ENCODE measurements around the gene FOXB2.

Gene FOXB2

GRCh38 chr9:76987594-76988200, 31.8 kb upstream of the FOXB2 start:
- H3K4me3 Mint-ChIP-seq: no peak overlapping the region
- H3K36me3 Mint-ChIP-seq (ENCODE audit: low read depth): no peaks in the 10 kb centered on the region
- no peaks in the 10 kb centered on the region for H3K9me3 Mint-ChIP-seq
- H3K4me1 Mint-ChIP-seq: peaks cover 7% of the 10 kb centered on the region
- H3K27me3 Mint-ChIP-seq (ENCODE audit: low read depth, poor library complexity): peaks cover 8% of the 10 kb centered on the region
- DNase-seq: peak; percentile 18
- no peak overlapping the region for H3K27ac Mint-ChIP-seq
- TF ChIP-seq, protein P1, sequence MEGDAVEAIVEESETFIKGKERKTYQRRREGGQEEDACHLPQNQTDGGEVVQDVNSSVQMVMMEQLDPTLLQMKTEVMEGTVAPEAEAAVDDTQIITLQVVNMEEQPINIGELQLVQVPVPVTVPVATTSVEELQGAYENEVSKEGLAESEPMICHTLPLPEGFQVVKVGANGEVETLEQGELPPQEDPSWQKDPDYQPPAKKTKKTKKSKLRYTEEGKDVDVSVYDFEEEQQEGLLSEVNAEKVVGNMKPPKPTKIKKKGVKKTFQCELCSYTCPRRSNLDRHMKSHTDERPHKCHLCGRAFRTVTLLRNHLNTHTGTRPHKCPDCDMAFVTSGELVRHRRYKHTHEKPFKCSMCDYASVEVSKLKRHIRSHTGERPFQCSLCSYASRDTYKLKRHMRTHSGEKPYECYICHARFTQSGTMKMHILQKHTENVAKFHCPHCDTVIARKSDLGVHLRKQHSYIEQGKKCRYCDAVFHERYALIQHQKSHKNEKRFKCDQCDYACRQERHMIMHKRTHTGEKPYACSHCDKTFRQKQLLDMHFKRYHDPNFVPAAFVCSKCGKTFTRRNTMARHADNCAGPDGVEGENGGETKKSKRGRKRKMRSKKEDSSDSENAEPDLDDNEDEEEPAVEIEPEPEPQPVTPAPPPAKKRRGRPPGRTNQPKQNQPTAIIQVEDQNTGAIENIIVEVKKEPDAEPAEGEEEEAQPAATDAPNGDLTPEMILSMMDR (IDR thresholded peaks at IDR 0.05): peak; percentile 39

GRCh38 chr9:76988941-76989340, 30.5 kb upstream of the FOXB2 start:
- Mint-ChIP-seq H3K27ac (no peak overlapping the region), H3K9me3 (no peaks in the 10 kb centered on the region), H3K4me1 (peaks cover 7% of the 10 kb centered on the region), H3K27me3 (ENCODE audit: low read depth, poor library complexity) (peaks cover 12% of the 10 kb centered on the region), H3K36me3 (ENCODE audit: low read depth) (no peaks in the 10 kb centered on the region), H3K4me3 (no peak overlapping the region)
- no peak for DNase-seq
- TF ChIP-seq, protein P1 (IDR thresholded peaks at IDR 0.05): no peak

DNA sequence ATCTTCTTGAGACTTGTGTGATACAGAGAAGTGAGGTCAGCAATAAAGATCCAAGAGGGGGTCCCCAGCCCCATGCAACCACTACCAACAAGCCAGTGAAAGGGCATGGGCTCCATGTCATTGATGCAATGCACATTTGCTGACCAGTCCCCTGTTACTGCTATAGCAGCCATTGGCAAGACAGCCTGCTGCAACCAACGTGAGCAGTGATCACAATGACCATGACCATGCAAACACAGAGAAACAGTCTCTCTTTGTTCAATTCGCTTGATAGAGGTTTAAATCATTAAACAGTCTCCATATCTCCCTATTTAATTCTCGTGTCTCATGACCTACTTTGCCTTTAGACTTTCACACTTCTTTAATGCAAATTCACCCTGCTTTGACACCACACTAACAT, 30.0 kb upstream of the FOXB2 start:
- no peaks in the 10 kb centered on the region for H3K36me3 Mint-ChIP-seq (ENCODE audit: low read depth)
- DNase-seq: no peak
- peaks cover 12% of the 10 kb centered on the region for H3K27me3 Mint-ChIP-seq (ENCODE audit: low read depth, poor library complexity)
- TF ChIP-seq, protein P1 (IDR thresholded peaks at IDR 0.05): no peak
- H3K4me1 Mint-ChIP-seq: peaks cover 7% of the 10 kb centered on the region
- H3K27ac Mint-ChIP-seq: no peak overlapping the region
- H3K4me3 Mint-ChIP-seq: no peak overlapping the region
- H3K9me3 Mint-ChIP-seq: no peaks in the 10 kb centered on the region

GRCh38 chr9:76996700-76997099, 22.8 kb upstream of the FOXB2 start:
- no peak overlapping the region for H3K27ac Mint-ChIP-seq
- TF ChIP-seq, protein P1 (IDR thresholded peaks at IDR 0.05): peak; percentile 65
- H3K9me3 Mint-ChIP-seq: no peaks in the 10 kb centered on the region
- no peak overlapping the region for H3K4me3 Mint-ChIP-seq
- DNase-seq: peak; percentile 65
- peaks cover 5% of the 10 kb centered on the region for H3K4me1 Mint-ChIP-seq
- H3K36me3 Mint-ChIP-seq (ENCODE audit: low read depth): no peaks in the 10 kb centered on the region
- H3K27me3 Mint-ChIP-seq (ENCODE audit: low read depth, poor library complexity): peaks cover 18% of the 10 kb centered on the region

- no peak for DNase-seq
- Mint-ChIP-seq H3K9me3 (no peaks in the 10 kb centered on the region), H3K27me3 (ENCODE audit: low read depth, poor library complexity) (peaks cover 16% of the 10 kb centered on the region), H3K4me3 (no peak overlapping the region), H3K4me1 (peaks cover 5% of the 10 kb centered on the region), H3K27ac (no peak overlapping the region), H3K36me3 (ENCODE audit: low read depth) (no peaks in the 10 kb centered on the region)
- TF ChIP-seq, protein P1 (IDR thresholded peaks at IDR 0.05): no peak
Measured at GRCh38 chr9:76999261-76999660, 20.2 kb upstream of the FOXB2 start.

DNA sequence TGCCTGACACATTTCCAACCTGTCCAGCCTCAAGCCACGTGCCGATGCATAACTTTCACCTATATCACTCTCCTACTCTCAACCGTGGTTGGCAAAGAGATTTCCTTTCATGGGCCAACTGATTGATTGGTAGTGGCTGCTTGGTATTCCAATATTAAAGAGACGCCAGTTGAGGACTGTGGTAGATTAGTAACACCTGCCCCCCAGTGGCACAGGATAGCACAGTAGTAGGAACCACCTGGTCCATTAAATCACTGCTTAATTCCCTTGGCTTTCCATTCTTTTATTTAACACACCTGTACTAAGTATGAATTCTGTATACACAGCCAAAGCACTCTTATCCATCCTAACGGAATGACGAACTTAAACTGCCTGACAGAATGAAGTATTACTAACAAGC, 19.1 kb upstream of the FOXB2 start:
- H3K9me3 Mint-ChIP-seq: no peaks in the 10 kb centered on the region
- no peaks in the 10 kb centered on the region for H3K36me3 Mint-ChIP-seq (ENCODE audit: low read depth)
- no peak for DNase-seq
- H3K4me1 Mint-ChIP-seq: peaks cover 7% of the 10 kb centered on the region
- no peak overlapping the region for H3K4me3 Mint-ChIP-seq
- TF ChIP-seq, protein P1 (IDR thresholded peaks at IDR 0.05): no peak
- no peak overlapping the region for H3K27ac Mint-ChIP-seq
- peaks cover 18% of the 10 kb centered on the region for H3K27me3 Mint-ChIP-seq (ENCODE audit: low read depth, poor library complexity)

Data from nephron progenitor cell (in vitro differentiated cells).